ENCODE measurements around the gene DHX38.
"Not testable (repeated sequence)": the region's sequence is repeated elsewhere in the genome, so short reads cannot be mapped to it uniquely, and the experiment has no call there.

DHX38 gene

GRCh38 chr16:72093448-72094265 lies at the start of gene DHX38, which contains the start of gene TXNL4B:
Gene DHX38 (plus strand): TSS chr16:72093847. CDS start chr16:72096158, 2,311 bp downstream.
Gene TXNL4B (minus strand): TSS chr16:72093620. CDS start chr16:72090749, 2,871 bp downstream.
- DNase-seq (ENCODE audit: low spot score), result peak; percentile 95

DNA sequence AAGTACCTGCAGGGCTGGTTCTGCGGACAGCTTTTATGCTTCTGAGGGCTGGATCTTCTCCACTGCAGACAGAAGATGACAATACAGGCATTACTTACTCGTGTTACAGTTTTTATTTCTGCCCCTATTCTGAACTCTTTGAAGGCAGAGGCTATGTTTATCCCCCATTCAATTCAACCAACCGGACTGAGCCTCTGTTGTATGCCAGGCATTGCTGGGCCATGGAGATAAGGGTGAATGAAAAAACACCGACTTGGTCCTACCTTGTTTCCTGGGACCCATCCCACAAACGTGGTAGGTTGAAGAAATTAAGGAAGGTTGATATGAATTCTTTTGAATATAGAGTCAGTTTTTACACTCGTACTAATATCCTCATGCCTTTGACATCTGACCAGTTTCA lies 49.4 kb upstream of the DHX38 start:
- DNase-seq (ENCODE audit: low spot score), result no peak

GRCh38 chr16:72044825-72045359 lies 48.8 kb upstream of the DHX38 start:
- DNase-seq (ENCODE audit: low spot score), result no peak

GRCh38 chr16:72049110-72049509 lies 44.5 kb upstream of the DHX38 start:
- no peak for DNase-seq (ENCODE audit: low spot score)

DNA sequence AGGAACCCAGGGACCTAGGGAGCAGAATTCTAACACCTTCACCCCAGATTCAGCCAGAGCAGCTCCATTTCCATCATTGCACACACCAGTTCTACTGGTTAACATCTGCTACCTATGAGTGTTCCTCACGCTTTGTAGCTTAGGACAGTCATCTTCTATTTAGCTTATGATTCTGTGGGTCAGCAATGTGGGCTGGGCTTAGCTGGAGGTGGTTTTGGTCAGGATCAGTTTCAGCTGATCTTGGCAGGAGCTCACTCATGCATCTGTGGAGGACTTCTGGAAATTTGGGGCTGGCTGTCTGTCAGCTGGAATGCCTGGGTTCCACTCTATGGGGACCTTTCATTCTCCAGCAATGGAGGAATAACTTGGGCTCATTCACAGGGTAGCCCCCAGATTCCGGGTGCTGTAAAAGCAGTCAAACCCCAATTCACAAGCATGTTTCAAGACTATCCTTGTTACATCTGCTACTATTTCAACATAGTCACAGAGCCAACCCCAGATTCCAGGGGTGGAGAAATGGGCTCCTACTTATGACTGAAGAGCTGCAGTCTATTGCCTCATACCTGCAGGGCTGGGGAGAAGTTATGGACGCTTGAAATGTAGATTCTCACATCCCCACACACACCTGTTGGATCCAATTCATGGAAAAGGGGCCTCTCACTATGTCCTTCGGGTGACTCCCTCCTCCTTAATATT lies 42.7 kb upstream of the DHX38 start:
- no peak for DNase-seq (ENCODE audit: low spot score)

- DNase-seq (ENCODE audit: low spot score), result no peak
Observed at GRCh38 chr16:72051818-72052217, 41.8 kb upstream of the DHX38 start.

DNA sequence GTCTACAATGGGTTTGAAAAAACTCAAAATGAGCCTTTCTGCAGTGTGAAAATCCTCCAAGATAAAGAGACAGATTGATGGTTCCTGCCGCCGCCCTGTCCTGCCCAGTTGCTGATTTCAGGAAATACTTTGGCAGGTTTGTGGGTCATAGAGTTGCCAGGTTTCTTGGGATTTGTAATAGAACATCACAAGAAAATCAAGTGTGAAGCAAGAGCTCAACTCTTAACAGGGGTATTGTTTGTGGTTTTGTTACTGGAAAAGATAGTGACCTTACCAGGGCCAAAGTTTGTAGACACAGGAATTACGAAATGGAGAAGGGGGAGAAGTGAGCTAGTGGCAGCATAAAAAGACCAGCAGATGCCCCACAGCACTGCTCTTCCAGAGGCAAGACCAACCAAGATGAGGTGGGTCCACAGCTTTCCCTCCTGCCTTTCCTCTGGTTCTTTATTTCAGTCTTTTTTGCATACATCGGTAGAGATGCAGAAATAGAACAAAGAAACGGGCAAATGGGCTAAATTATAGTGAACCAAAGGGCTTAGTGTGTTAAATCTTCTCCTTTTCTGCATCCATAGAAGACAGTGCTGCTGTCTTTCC lies 39.3 kb upstream of the DHX38 start, which contains the start of gene HP:
Gene HP (plus strand): TSS at position 252 of the 594 bp plus-strand sequence. CDS start 148 bp downstream, at position 400.
- not testable (repeated sequence) for DNase-seq (ENCODE audit: low spot score)

GRCh38 chr16:72055911-72056310 lies 37.7 kb upstream of the DHX38 start:
- DNase-seq (ENCODE audit: low spot score), result no peak

DNA sequence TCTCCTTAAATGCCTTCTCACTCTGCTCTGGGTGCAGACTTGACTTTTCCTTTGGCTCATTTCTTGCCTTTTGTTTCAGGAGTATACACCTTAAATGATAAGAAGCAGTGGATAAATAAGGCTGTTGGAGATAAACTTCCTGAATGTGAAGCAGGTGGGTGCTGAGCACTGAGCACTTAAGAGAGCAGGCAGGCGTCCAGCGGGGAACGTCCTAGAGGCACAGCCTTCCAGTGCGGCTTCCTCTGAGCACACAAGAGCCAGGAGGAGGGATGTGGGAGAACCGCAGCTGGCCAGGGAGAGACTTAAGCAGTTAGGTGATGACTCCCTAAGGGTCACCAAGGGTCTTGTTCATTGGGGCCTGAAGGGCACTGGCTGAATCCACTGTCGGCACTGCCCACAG lies 36.3 kb upstream of the DHX38 start:
- not testable (repeated sequence) for DNase-seq (ENCODE audit: low spot score)

GRCh38 chr16:72059060-72059459 lies 34.6 kb upstream of the DHX38 start:
- DNase-seq (ENCODE audit: low spot score), result not testable (repeated sequence)

DNA sequence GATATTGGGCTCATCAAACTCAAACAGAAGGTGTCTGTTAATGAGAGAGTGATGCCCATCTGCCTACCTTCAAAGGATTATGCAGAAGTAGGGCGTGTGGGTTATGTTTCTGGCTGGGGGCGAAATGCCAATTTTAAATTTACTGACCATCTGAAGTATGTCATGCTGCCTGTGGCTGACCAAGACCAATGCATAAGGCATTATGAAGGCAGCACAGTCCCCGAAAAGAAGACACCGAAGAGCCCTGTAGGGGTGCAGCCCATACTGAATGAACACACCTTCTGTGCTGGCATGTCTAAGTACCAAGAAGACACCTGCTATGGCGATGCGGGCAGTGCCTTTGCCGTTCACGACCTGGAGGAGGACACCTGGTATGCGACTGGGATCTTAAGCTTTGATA lies 33.2 kb upstream of the DHX38 start:
- no peak for DNase-seq (ENCODE audit: low spot score)

- no peak for DNase-seq (ENCODE audit: low spot score)
Observed at GRCh38 chr16:72061564-72061963, 32.1 kb upstream of the DHX38 start.

DNA sequence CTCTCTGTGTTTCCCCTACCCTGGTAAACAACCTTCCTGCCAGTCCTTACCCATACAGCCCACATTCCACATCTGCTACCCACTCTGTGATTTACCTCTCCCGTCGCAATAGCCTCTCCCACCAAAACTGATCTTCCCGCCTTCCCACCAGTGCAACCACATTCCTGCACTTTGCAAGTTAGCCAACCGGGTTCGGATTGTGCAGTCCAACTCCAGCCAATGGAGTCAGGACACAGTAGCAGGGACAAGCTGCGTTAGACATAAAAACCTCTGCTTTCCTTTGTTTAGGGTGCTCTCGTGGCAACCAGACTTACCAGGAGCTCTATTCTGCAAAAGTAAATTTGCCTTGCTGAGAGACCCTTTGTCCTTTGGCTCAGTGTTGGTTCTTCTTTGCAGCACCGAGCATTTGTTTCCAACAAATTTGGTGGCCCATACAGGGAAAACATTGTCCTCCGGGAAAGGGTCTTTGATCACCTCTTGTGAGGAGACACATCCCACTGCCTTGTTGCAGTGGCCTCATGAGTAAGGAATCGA lies 29.2 kb upstream of the DHX38 start:
- DNase-seq (ENCODE audit: low spot score), result no peak

DNA sequence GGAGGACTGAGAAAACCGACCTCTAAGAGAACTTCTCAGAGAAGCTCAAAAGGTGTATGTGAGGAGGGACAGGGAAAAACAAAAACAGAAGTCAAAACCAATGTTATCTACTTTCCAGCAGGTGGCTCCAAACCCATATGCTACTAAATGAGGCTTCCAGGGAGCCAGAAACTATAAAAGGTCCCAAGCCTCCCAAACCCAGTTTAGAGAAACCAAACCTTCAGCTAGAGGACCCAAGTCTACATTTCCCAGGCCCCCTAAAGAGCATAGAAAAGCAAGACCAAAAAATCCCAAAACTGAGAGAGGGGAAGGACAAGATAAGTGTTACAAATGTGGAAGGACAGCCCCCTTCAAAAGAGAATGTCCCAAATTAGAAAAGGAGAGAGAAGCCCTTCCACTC lies 26.9 kb upstream of the DHX38 start:
- DNase-seq (ENCODE audit: low spot score), result peak; percentile 20

GRCh38 chr16:72068930-72069329 lies 24.7 kb upstream of the DHX38 start:
- no peak for DNase-seq (ENCODE audit: low spot score)

DNA sequence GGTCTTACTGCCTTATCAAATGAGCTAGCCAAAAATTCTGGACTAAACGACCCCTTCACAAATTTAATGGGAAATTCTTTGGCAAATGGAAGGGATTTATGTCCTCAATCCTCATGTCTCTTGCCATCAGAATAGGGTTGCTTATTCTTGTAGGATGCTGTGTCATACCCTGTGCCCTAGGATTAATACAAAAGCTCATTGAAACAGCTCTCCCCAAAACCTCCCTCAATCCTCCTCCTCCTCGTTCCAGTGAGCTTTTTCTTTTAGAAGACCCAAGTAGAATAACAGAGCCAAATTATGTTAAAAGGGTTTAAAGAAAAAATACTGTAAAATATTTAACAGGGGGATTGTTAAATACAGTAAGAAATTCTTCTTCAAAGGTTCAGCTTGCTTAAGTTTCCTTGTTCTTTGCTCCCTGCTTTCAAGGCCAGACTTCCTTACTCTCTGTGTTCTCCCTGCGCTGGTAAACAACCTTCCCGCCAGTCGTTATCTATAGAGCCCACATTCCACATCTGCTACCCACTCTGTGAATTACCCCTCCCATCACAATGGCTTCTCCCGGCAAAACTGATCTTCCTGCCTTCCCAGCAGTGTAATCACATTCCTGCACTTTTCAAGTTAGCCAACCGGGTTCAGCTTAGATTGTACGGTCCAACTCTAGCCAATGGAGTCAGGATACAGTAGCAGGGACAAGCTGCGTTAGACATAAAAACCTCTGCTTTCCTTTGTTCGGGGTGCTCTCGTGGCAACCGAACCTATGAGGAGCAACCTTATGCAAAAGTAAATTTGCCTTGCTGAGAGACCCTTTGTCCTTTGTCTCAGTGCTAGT lies 20.9 kb upstream of the DHX38 start:
- DNase-seq (ENCODE audit: low spot score), result no peak

DNA sequence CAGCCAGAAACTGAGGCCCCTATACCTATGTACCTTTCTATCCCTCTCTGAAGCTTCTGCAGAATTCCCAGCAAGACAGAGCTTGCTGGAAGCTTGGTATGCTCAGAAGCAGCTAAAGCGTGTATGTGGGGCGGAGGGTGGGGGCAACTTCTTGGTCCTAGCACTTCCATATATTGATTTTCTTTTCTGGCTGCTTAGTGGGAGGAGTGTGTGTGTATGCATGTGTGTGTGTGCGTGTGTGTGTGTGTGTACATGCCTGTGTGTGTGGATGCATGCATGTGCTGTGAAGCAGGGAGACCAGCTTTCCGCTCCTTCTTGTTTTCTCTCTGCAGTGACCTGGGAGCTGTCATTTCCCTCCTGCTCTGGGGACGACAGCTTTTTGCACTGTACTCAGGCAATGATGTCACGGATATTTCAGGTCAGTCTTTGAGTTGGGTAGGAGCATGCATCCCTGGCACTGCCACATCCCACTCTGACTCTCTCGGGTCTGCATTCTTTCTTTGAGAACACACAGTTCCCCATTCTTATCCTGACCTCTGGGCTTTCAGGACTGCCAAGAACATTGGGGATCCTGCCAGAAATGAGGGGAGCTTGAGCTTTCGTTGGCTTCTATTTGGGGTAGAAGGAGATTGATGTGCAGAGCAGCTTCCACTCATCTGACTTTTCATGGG lies 20.0 kb upstream of the DHX38 start:
- no peak for DNase-seq (ENCODE audit: low spot score)

- DNase-seq (ENCODE audit: low spot score), result not testable (repeated sequence)
Observed at GRCh38 chr16:72075067-72075466, 18.6 kb upstream of the DHX38 start.

- DNase-seq (ENCODE audit: low spot score), result not testable (repeated sequence)
Observed at GRCh38 chr16:72076991-72077706, 16.5 kb upstream of the DHX38 start.

DNA sequence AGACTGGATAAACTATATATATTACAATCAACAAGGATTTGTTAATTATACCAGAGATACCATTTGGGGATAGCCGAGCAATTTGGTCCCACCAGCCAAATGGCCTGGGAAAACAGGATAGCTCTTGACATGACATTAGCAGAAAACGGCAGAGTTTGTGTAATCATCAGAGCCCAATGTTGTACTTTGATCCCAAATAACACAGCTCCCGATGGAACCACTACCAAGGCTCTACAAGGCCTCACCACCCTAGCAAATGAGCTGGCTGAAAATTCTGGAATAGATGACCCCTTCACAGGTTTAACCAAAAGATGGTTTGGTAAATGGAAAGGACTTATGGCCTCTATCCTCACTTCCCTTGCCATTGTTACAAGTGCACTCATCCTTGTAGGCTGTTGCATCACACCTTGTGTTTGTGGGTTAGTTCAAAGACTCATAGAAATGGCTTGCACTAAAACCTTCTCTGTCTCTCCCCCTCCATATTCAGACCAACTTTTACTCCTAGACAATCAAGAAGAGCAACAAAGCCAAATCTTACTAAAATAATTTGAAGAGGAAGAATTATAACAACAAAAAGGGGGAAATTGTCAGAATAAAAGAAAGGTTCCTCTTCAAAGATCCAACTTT lies 9.8 kb upstream of the DHX38 start:
- DNase-seq (ENCODE audit: low spot score), result no peak

All from COLO829 (cell line).